Upper lobe of left lung (tissue), 4 donors: Measurements from ENCODE around the gene FREM1.

Source experiments
- CTCF ChIP-seq, 6 experiments: fragments of 450-650 bp in 4 of 6; fragments of 200-600 bp in 2 of 6; sonication (generic) in 2 of 6; IDR thresholded peaks; one replicate each; pipeline ENCODE4 v1.5.1; 2016 to 2019; ENCODE audit warnings: antibody characterized with exemption in 6 of 6
- EP300 ChIP-seq, 4 donors: sonication (generic); formaldehyde crosslinking; IDR thresholded peaks; one replicate each; pipeline ENCODE4 v1.5.1; 2017; ENCODE audit warnings: antibody characterized with exemption in 4 of 4, control low read depth in 2 of 4

- TF ChIP-seq CTCF (IDR thresholded peaks at IDR 0.05) (no peak), EP300 (IDR thresholded peaks at IDR 0.05) (no peak)
These were observed 158.0 kb downstream of the FREM1 start for GRCh38 chr9:14752271-14752670.
